A172 (cell line): ENCODE measurements around the gene RUNX2. TPM values are rescaled to one million over a fixed set of nuclear protein-coding genes. Genes with fewer than 3 reads are reported as not detected.
"Not testable (repeated sequence)": the region's sequence is repeated elsewhere in the genome, so short reads cannot be mapped to it uniquely, and the experiment has no call there.

Experiments used
- DNase-seq: peaks from one replicate; pipeline ENCODE4 v3.0.0-alpha.2; 2015; ENCODE audit warnings: low spot score
- total RNA-seq: library from RNA; depleted of rRNA; stranded (reverse); fragments of >200 nt; shearing (Covaris generic); gene quantifications from 2 replicates; pipeline ENCODE4 v1.2.3, GENCODE V29; 2014; rRNA removed

The RUNX2 gene
- total RNA-seq: 1.1 and 4.3 TPM in 2 replicates

GRCh38 chr6:45327956-45328522 lies at the start of gene RUNX2:
Gene RUNX2, plus strand, starts transcription at chr6:45328330. Its CDS starts 397 bp downstream, at chr6:45328727.
- DNase-seq: peak; percentile 77

GRCh38 chr6:45278367-45278766 lies 49.8 kb upstream of the RUNX2 start:
- DNase-seq: no peak

GRCh38 chr6:45286707-45287106 lies 41.4 kb upstream of the RUNX2 start:
- not testable (repeated sequence) for DNase-seq

GRCh38 chr6:45289751-45290514 lies 38.2 kb upstream of the RUNX2 start:
- DNase-seq: no peak

GRCh38 chr6:45293306-45293705 lies 34.8 kb upstream of the RUNX2 start:
- DNase-seq: no peak

GRCh38 chr6:45294065-45294701 lies 33.9 kb upstream of the RUNX2 start:
- not testable (repeated sequence) for DNase-seq

GRCh38 chr6:45297320-45297719 lies 30.8 kb upstream of the RUNX2 start:
- DNase-seq: no peak

- no peak for DNase-seq
Observed at GRCh38 chr6:45299096-45299581, 29.0 kb upstream of the RUNX2 start.

- DNase-seq: no peak
Observed at GRCh38 chr6:45300736-45301135, 27.4 kb upstream of the RUNX2 start.

- DNase-seq: no peak
Observed at GRCh38 chr6:45301348-45302142, 26.6 kb upstream of the RUNX2 start.

- DNase-seq: no peak
Observed at GRCh38 chr6:45302832-45303231, 25.3 kb upstream of the RUNX2 start.

- DNase-seq: no peak
Observed at GRCh38 chr6:45305546-45305945, 22.6 kb upstream of the RUNX2 start.

GRCh38 chr6:45310118-45310788 lies 17.9 kb upstream of the RUNX2 start:
- DNase-seq: no peak

- DNase-seq: no peak
Observed at GRCh38 chr6:45314146-45314545, 14.0 kb upstream of the RUNX2 start.

- no peak for DNase-seq
Observed at GRCh38 chr6:45320349-45320748, 7.8 kb upstream of the RUNX2 start.

GRCh38 chr6:45323656-45324224 lies 4.4 kb upstream of the RUNX2 start:
- DNase-seq: no peak

- peak; percentile 19 for DNase-seq
Observed at GRCh38 chr6:45326698-45327417, 1.3 kb upstream of the RUNX2 start.

GRCh38 chr6:45328523-45328922 lies 393 bp downstream of the RUNX2 start:
- DNase-seq: no peak

- no peak for DNase-seq
Observed at GRCh38 chr6:45344900-45345299, 16.8 kb downstream of the RUNX2 start.

- DNase-seq: no peak
Observed at GRCh38 chr6:45350186-45350710, 22.1 kb downstream of the RUNX2 start.
